ENCODE results near the gene CRY1.

The CRY1 gene

DNA sequence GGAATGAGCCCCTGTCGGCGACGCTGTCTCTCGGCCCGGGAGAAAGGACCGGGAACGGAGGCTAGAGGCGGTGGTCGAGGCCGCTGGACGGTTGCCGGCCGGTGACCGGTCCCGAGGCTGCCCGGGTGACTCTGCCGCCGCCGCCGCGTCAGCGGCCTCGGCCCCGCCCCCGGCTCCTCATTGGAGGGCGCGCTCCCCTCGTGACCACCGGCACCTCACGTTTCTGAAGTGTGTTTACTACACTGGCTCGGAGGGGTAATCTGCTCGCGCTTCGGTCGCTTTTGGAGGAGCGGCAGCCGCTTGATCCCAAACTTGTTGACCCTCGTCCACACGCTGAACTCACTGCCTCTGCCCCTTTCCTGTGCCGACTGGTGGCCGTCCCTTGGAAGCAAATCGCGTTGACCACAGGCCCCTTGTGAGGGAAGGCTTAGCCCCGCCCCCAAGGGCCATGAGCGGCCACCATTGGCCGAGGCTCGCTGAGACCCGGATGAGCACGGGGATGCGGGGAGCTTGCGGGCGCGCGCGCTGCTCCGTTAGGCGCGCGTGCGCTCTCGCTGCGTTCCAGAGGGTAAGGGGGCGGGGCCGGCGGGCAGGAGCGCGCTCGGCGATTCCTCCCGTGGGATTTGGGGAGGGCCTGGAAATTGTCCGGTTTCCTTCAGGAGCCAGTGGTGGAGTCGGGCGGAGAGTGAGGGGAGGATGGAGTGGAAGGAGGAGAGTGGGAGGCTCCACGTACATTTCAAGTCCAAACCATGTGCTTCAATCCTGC, at the start of gene CRY1:
Gene CRY1, minus strand, starts transcription at position 133 of the 766 bp plus-strand sequence. CDS start 588 bp downstream, outside the sequence.
- peak; percentile 78 to 83 for DNase-seq (ENCODE audit: low read depth in 2 of 2)

DNA sequence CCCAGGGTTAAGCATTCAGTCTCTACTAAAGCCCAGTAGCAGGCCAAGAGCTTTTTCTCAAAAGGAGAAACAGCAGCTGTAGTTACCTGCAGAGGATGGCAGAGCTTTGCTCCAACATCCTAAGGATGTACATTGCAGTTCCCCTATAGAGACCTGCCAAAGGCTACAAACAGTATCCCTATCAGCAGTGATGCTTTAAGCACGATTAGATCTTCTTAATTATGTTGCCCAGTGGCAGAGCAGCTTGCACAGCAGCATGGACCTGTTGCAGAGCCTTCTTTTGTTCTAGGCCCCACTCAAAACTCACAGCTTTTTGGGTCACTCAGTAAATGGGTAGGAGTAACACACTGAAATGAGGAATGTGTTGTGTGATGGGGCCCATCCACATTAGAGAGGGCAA, 46.4 kb upstream of the CRY1 start:
- DNase-seq (ENCODE audit: low read depth in 2 of 2), result no peak

GRCh38 chr12:107138990-107139389, 45.6 kb upstream of the CRY1 start:
- DNase-seq (ENCODE audit: low read depth in 2 of 2), result no peak

GRCh38 chr12:107135177-107135576, 41.8 kb upstream of the CRY1 start:
- DNase-seq (ENCODE audit: low read depth in 2 of 2), result no peak

DNA sequence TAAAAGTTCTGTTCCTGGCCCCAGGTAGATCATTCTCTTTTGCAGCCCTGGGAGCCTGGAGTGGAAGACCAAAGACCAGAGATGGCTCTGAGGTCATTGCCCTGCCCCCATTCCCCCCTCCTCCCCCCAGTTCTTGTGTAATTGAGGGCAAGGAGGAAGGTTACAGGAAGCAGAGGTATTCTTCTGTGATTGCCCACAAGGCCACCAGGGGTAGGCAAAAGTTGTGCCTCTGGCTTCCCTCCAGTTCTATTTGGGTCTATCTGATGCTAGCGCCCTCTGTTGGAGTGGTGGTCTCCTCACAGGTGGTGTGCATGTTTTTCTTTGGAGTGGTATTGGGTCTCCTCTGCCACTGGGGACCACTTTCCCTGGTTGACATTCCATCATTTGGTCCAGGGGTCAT, 41.2 kb upstream of the CRY1 start:
- DNase-seq (ENCODE audit: low read depth in 2 of 2), result no peak

DNA sequence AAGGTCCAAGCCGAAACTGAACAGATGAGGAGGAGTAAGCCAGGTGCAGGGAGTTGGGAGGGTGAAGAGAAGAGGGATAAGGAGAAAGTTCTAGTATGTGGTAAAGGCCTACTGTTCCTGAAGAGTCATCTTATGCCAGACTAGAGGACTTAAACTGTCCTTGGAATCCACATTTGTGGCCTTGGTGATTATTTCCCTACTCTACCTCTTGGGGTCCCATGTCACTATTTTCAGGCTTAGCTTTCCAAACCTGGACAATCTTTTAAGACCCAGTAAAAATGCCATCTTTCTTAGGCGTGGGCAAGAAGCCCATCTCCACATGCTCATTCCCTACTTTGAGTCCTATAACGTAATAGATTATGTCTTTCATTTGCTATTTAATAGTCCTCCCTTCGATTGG, 40.1 kb upstream of the CRY1 start:
- no peak for DNase-seq (ENCODE audit: low read depth in 2 of 2)

DNA sequence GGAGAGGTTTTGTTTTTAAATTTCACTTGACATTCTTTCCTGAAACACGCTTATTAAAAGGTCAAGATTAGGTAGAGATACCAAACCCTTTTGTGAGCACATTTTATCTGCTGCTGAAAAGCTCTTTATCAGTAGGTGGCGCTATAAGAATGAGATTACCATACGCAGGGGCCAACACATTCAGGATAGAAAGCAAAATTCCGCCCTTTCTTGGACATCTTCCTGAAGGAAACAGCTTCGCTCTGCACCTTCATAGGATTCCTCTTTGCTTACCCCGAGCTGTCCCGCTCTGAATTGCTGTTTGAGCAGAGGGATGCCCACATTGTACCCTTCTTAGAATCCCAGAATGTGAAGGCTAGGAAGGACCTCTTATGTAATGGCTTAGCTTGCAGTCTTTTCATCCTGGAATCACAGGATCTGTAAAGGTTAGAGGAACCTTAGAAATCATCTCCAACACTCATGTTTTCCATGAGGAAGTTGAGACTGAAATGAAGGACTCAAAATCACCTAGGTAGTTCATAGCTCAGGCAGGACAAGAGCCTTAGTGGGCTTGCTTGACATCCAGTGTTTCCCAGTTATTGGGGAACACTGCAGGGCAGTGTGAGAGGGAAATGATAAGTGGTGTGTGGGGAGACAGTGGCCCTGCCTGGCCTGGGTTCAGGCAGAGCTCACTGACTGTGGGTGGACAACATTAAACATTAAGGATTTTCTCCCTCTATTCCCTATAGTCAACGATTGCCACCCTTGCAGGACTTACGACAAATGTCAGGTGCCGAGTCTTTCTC, 38.7 kb upstream of the CRY1 start:
- DNase-seq (ENCODE audit: low read depth in 2 of 2), result no peak

GRCh38 chr12:107130830-107131611, 37.7 kb upstream of the CRY1 start:
- DNase-seq (ENCODE audit: low read depth in 2 of 2), result no peak

- DNase-seq (ENCODE audit: low read depth in 2 of 2), result no peak
Measured at GRCh38 chr12:107129315-107129930, 36.1 kb upstream of the CRY1 start.

DNA sequence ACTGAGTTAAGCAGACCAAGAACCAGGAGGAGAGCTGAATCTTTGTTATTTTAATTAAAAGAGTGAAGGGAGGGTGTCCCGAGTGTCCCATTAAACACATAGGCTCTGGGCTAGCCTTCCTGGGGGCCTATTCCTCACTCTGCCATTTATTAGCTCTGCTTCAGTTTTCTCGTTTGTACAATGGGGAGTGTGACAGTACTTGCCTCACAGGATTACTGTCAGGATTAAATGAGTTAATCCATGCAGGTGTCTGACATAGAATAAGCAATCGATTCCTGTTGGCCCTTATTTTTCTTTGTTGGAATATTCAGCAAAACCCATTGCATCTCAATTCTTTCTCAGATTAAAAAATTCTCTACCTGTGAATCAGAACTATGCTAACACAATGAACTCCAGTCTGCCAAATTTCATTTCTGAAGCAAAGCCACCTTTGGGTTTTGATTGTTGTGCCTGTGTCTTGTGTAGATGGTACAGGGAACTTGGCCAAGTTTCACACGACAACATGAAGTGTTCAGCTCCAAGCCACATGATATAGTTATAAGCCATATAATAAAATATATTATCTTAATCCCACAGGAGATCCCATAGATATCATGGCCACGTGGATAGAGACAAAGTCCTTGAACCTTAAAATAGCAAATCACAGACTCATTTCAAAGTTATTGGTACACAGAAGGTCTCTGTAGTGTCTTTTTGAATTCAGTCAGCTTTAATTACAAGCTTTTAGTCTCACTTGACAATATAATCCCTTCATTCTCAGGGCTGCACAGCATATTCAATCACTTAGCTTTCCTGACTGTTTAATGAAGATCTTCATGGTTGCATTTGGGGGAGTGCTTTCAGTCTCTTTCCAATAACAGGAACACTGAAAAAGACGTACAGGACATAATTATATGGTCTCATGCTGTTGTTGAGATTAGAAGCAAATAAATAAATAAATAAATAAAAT, 34.4 kb upstream of the CRY1 start:
- DNase-seq (ENCODE audit: low read depth in 2 of 2), result no peak

DNA sequence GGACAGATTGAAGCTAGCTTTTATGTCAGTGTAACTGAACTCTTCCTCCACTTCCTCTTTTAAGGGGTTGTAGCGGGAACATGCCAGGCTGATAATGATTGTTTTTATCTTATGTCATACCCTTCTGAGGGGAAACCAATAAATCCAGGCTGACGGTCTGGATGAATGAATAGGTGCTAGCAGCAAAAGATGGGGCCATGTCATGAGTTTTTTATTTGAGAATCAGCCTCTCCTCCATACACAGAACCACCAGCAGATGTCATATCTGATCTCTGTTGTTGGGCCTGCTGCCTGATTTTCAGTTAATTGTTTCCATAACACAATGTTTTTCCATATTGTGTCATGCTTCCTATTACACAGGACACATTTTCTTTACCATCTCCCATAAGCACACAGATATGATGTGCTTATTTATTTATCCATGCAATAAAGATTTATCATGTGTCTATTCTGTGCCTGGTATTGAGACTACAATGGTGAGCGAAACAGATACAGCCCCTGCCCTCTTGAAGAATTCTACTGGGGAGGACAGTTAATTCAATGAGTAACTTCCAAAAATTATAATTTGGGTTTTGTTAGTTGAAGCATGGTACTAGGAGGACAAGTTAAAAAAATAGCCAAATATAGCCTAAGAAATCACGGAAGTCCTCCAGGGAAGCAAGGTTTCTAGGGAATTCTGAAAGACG, 33.6 kb upstream of the CRY1 start:
- no peak for DNase-seq (ENCODE audit: low read depth in 2 of 2)

GRCh38 chr12:107125833-107126232, 32.5 kb upstream of the CRY1 start:
- DNase-seq (ENCODE audit: low read depth in 2 of 2), result no peak

DNA sequence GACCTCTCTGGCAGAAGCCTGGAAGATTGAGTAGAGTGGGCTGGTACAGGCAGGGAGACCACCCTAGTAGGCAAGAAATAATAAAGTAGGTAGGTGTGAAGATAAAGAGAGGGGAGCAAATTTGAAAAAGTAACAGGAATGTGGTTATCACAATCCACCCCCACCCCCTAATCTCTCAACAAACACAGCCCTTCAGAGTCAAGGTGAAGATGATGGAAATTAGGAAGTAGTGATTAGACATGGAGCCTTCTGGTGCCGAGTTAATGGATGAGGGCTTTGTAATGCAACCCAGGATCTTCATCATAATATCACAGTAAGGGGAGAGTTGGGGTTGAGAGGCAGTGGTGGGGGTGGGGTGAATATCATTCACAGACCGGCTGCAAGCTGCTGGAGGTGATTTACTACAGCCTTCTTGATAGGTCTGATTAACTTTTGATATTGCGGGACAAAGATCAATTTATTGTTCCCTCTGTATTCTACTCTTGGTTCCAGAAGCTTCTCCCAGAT, 29.2 kb upstream of the CRY1 start:
- DNase-seq (ENCODE audit: low read depth in 2 of 2), result no peak

DNA sequence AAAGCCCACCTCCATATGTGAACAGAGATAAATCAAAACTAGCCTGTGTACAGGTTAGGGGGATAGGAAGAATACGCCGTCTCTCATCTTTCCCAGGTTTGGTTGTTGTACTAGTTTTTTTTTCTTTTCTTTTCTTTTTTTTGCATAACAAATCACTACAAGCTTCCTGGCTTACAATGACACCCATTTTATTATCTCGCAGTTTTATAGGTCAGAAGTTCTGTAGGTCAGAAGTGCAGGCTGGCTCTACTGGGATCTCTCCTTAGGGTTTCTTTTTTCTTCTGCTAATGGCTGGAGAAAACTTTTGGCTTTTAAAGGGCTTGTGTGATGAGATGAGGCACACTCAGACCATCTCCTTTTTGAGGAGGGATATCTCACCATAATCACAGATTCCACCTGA, 25.7 kb upstream of the CRY1 start:
- no peak for DNase-seq (ENCODE audit: low read depth in 2 of 2)

DNA sequence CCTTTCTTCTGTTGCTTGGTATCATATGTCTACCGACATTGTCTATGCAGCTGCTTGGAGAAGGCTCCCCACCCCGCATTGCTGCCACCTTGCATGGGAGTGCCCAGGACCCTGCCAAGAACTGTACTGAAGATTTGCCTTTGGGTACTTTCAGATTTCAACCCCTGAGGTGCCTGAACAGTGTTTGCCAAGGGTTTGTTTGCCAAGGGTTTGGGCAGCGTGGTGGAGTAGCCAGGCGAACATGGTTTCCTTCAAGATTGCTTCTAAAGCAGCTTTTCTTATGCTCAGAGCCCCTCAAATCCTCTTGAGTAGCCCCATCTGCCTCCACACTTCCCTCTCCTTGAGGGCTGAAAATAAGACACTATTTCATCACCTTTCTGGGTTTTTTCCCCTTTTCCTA, 25.3 kb upstream of the CRY1 start:
- DNase-seq (ENCODE audit: low read depth in 2 of 2), result no peak

GRCh38 chr12:107115119-107115518, 21.8 kb upstream of the CRY1 start:
- DNase-seq (ENCODE audit: low read depth in 2 of 2), result no peak

DNA sequence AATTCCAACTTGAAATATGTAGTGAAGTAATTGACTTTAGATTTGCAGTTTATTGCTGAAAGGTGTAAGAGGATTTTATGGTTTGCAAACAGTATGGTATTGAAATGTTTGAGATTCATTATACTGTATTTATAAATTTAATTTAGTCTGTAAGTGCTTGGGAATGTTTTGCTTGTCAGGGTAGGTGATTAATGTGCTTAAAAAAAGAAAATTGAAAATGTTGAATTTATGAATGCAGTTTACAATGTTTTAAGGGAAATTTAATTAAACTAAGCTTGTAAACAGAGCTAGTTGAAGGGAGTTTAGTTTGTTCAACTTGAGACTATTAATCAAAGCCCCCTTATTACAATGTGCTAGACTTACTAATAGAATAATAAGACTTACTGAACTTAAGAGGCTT, 18.0 kb upstream of the CRY1 start:
- no peak for DNase-seq (ENCODE audit: low read depth in 2 of 2)

- no peak for DNase-seq (ENCODE audit: low read depth in 2 of 2)
Measured at GRCh38 chr12:107109726-107110719, 16.7 kb upstream of the CRY1 start.

DNA sequence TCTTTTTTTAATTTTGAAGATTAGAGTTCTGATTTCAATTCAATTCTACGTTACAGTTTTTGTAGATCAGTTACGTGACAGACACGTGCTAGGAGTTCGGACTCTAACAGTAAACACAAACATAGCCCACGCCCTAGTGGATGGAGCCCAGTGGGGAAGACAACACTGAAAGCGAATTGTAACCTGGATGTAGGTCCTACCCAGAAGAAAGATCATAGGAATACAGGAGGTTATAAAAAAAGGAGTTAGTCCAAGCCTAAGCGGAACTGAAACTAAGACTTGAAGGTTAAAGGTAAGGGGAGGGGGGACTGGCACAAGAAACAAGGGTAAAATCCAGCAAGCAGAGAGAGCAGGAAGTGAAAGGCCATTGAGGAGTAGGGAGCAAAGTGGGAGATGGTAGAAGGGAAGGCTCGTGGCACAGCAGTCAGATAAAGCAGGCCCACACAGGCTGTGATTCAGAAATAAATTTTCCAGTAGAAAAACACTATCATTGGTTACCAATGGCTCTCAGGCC, 15.7 kb upstream of the CRY1 start:
- DNase-seq (ENCODE audit: low read depth in 2 of 2), result no peak
